A549 (cell line): ENCODE data around the gene ALDH3B2.

Experiments used
- E2F6 ChIP-seq: IDR thresholded peaks from 2 replicates; pipeline ENCODE4 v1.6.1; 2012; ENCODE audit warnings: low read depth, borderline replicate concordance
- EHMT2 ChIP-seq: fragments of 200-600 bp; sonication (generic); IDR thresholded peaks from 2 replicates; pipeline ENCODE4 v1.6.1; 2016; ENCODE audit warnings: antibody characterized with exemption, low read depth, mild to moderate bottlenecking, moderate library complexity
- EP300 ChIP-seq, 2 experiments: fragments of >200 bp; sonication (Bioruptor Twin); formaldehyde crosslinking; IDR thresholded peaks; 2 replicates in 1 of 2; 3 replicates in 1 of 2; pipeline ENCODE4 v1.6.1; 2016 to 2017
- HOXA7 ChIP-seq: fragments of 250-450 bp; sonication (Bioruptor Pico); IDR thresholded peaks from 2 replicates; pipeline ENCODE4 v1.5.0; 2020; ENCODE audit warnings: mild to moderate bottlenecking, moderate library complexity
- MAZ ChIP-seq: fragments of 150-350 bp; IDR thresholded peaks from 2 replicates; pipeline ENCODE4 v1.6.1; 2014; ENCODE audit warnings: antibody characterized with exemption, low read depth, low read length, borderline replicate concordance
- PHF8 ChIP-seq: fragments of 200-600 bp; sonication (generic); IDR thresholded peaks from 2 replicates; pipeline ENCODE4 v1.6.1; 2016; ENCODE audit warnings: low read depth, mild to moderate bottlenecking, antibody characterized with exemption, moderate library complexity, borderline replicate concordance
- POLR2A ChIP-seq: IDR thresholded peaks from 2 replicates; pipeline ENCODE4 v1.6.1; 2012; ENCODE audit warnings: mild to moderate bottlenecking, low read length
- POLR2AphosphoS2 ChIP-seq: conservative IDR thresholded peaks from 2 replicates; pipeline ENCODE4 v1.6.1; 2012; ENCODE audit warnings: low read length, improper control_type of control experiment, inconsistent platforms
- RAD21 ChIP-seq, 2 experiments: fragments of >200 bp in 1 of 2; sonication (Bioruptor Twin) in 1 of 2; formaldehyde crosslinking in 1 of 2; IDR thresholded peaks in 1 of 2; conservative IDR thresholded peaks in 1 of 2; 2 replicates in 1 of 2; 3 replicates in 1 of 2; pipeline ENCODE4 v1.6.1; 2012 to 2018; ENCODE audit warnings: inconsistent platforms in 1 of 2
- RARB ChIP-seq: fragments of 250-450 bp; sonication (Bioruptor Pico); IDR thresholded peaks from 2 replicates; pipeline ENCODE4 v1.8.0; 2021; ENCODE audit warnings: mild to moderate bottlenecking, moderate library complexity
- REST ChIP-seq: fragments of 200-600 bp; sonication (generic); IDR thresholded peaks from 2 replicates; pipeline ENCODE4 v1.6.1; 2016; ENCODE audit warnings: antibody characterized with exemption, mild to moderate bottlenecking, moderate library complexity
- SMC3 ChIP-seq: fragments of >200 bp; sonication (Bioruptor Twin); formaldehyde crosslinking; IDR thresholded peaks from 3 replicates; pipeline ENCODE4 v1.6.1; 2018; ENCODE audit warnings: inconsistent platforms
- USF2 ChIP-seq: fragments of 450-650 bp; IDR thresholded peaks from 2 replicates; pipeline ENCODE4 v1.6.1; 2014; ENCODE audit warnings: antibody characterized with exemption
- TF ChIP-seq, protein P1 (sequence below): fragments of >200 bp; sonication (Bioruptor Twin); formaldehyde crosslinking; IDR thresholded peaks from 3 replicates; pipeline ENCODE4 v1.5.1; 2016

DNA sequence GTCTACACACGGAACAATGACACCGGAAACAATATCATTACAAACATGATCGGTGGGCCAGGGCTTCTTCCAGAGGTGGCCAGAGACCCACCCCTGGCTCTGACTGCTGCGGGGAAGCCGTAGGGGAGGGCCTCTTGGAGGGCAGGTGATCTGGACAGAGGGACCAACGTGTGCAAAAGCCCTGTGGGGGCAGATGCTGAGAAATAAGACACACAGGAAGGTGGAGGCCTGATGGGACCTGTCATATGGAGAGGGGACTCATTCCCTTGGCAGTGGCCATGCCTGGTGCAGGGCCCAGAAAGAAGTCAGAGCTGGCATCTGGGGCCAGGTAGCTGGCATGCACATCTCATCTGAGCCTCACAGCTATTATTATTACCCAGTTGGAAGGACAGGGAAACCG, 1.1 kb downstream of the ALDH3B2 start:
- no peak for TF ChIP-seq E2F6
- TF ChIP-seq, protein P1, sequence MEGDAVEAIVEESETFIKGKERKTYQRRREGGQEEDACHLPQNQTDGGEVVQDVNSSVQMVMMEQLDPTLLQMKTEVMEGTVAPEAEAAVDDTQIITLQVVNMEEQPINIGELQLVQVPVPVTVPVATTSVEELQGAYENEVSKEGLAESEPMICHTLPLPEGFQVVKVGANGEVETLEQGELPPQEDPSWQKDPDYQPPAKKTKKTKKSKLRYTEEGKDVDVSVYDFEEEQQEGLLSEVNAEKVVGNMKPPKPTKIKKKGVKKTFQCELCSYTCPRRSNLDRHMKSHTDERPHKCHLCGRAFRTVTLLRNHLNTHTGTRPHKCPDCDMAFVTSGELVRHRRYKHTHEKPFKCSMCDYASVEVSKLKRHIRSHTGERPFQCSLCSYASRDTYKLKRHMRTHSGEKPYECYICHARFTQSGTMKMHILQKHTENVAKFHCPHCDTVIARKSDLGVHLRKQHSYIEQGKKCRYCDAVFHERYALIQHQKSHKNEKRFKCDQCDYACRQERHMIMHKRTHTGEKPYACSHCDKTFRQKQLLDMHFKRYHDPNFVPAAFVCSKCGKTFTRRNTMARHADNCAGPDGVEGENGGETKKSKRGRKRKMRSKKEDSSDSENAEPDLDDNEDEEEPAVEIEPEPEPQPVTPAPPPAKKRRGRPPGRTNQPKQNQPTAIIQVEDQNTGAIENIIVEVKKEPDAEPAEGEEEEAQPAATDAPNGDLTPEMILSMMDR = no peak
- no peak for TF ChIP-seq POLR2A
- no peak for TF ChIP-seq EP300 (IDR thresholded peaks at IDR 0.05)
- no peak for TF ChIP-seq EHMT2
- no peak for TF ChIP-seq PHF8
- TF ChIP-seq RAD21 (conservative IDR thresholded peaks at IDR 0.05 in 1 of 2, IDR thresholded peaks at IDR 0.05 in 1 of 2) = no peak
- no peak for TF ChIP-seq REST
- TF ChIP-seq SMC3 = no peak
- TF ChIP-seq RARB (CRISPR knock-in tag) = no peak
- TF ChIP-seq USF2 = no peak
- TF ChIP-seq HOXA7 (CRISPR knock-in tag) = no peak
- no peak for TF ChIP-seq MAZ
- no peak for TF ChIP-seq POLR2AphosphoS2
